ENCODE data around the gene SPATA33. TPM values are rescaled to one million over a fixed set of nuclear protein-coding genes. Genes with fewer than 3 reads are reported as not detected.

SPATA33 gene
- total and polyA plus RNA-seq, 10 of the 15 experiments (the other 5 are each of a cell fraction or from before 2014, with no cell fraction given), result 1.1 to 15.8 (median 7.6) TPM

DNA sequence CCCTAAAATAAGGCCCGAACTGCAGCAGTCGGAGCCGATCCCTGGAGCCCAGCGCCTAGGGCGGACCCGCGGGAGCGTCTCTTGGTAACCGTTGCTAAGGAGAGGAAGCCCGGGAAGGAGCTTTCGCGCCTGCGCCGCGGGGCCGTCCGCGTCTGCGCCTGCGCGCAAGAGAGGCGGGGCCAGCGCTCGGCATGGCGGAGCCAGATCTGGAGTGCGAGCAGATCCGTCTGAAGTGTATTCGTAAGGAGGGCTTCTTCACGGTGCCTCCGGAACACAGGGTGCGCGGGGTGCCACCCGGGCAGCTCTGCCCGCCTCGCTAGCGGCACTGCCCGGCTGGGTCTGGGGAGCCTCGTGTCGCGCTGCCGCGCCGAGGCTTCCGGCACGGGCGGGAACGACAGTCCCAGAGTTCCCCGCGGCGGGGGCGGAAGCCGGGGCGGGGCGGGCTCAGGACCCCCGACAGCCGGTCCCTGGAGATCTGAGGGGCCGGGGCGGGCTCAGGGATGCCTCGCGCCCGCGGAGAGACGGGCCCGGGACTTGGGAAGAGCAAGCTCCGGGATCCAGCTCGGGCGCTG is 29.0 kb downstream of the SPATA33 start, which contains the start of gene CDK10 (continued):
- TF ChIP-seq CEBPB (IDR thresholded peaks at IDR 0.05; ENCODE audit: borderline replicate concordance in 1 of 2, low read depth in 2 of 2, low read length in 2 of 2) (no peak), ZNF207 (IDR thresholded peaks at IDR 0.05; ENCODE audit: borderline replicate concordance) (peak; percentile 60; the same call in 1 of the 2 replicates), STAT1 (conservative IDR thresholded peaks at IDR 0.05) (0 out of 2 replicates have a peak, but pooled peaks have one; percentile 42), ATF2 (IDR thresholded peaks at IDR 0.05; ENCODE audit: low read length) (no peak), FOXK2 (IDR thresholded peaks at IDR 0.05) (no peak), RAD21 (IDR thresholded peaks at IDR 0.05; ENCODE audit: insufficient read depth, low read depth, low read length) (no peak), SRF (IDR thresholded peaks at IDR 0.05; ENCODE audit: low read depth in 2 of 2, low read length in 2 of 2) (no peak), CBFB (IDR thresholded peaks at IDR 0.05; ENCODE audit: low read depth) (0 out of 2 replicates have a peak, but pooled peaks have one; percentile 44), ZBTB33 (IDR thresholded peaks at IDR 0.05) (no peak), CHD1 (IDR thresholded peaks at IDR 0.05; ENCODE audit: low read depth, low read length) (no peak), BRCA1 (IDR thresholded peaks at IDR 0.05; ENCODE audit: low read depth, low read length) (no peak), JUND (IDR thresholded peaks at IDR 0.05; ENCODE audit: low read depth, low read length) (no peak), USF2 (IDR thresholded peaks at IDR 0.05; ENCODE audit: borderline replicate concordance, low read depth, low read length) (no peak)
- TF ChIP-seq, protein P1, sequence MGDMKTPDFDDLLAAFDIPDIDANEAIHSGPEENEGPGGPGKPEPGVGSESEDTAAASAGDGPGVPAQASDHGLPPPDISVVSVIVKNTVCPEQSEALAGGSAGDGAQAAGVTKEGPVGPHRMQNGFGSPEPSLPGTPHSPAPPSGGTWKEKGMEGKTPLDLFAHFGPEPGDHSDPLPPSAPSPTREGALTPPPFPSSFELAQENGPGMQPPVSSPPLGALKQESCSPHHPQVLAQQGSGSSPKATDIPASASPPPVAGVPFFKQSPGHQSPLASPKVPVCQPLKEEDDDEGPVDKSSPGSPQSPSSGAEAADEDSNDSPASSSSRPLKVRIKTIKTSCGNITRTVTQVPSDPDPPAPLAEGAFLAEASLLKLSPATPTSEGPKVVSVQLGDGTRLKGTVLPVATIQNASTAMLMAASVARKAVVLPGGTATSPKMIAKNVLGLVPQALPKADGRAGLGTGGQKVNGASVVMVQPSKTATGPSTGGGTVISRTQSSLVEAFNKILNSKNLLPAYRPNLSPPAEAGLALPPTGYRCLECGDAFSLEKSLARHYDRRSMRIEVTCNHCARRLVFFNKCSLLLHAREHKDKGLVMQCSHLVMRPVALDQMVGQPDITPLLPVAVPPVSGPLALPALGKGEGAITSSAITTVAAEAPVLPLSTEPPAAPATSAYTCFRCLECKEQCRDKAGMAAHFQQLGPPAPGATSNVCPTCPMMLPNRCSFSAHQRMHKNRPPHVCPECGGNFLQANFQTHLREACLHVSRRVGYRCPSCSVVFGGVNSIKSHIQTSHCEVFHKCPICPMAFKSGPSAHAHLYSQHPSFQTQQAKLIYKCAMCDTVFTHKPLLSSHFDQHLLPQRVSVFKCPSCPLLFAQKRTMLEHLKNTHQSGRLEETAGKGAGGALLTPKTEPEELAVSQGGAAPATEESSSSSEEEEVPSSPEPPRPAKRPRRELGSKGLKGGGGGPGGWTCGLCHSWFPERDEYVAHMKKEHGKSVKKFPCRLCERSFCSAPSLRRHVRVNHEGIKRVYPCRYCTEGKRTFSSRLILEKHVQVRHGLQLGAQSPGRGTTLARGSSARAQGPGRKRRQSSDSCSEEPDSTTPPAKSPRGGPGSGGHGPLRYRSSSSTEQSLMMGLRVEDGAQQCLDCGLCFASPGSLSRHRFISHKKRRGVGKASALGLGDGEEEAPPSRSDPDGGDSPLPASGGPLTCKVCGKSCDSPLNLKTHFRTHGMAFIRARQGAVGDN (IDR thresholded peaks at IDR 0.05), result peak; percentile 86
- TF ChIP-seq, protein P2, sequence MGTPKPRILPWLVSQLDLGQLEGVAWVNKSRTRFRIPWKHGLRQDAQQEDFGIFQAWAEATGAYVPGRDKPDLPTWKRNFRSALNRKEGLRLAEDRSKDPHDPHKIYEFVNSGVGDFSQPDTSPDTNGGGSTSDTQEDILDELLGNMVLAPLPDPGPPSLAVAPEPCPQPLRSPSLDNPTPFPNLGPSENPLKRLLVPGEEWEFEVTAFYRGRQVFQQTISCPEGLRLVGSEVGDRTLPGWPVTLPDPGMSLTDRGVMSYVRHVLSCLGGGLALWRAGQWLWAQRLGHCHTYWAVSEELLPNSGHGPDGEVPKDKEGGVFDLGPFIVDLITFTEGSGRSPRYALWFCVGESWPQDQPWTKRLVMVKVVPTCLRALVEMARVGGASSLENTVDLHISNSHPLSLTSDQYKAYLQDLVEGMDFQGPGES (IDR thresholded peaks at IDR 0.05), result no peak
- TF ChIP-seq, protein P3, sequence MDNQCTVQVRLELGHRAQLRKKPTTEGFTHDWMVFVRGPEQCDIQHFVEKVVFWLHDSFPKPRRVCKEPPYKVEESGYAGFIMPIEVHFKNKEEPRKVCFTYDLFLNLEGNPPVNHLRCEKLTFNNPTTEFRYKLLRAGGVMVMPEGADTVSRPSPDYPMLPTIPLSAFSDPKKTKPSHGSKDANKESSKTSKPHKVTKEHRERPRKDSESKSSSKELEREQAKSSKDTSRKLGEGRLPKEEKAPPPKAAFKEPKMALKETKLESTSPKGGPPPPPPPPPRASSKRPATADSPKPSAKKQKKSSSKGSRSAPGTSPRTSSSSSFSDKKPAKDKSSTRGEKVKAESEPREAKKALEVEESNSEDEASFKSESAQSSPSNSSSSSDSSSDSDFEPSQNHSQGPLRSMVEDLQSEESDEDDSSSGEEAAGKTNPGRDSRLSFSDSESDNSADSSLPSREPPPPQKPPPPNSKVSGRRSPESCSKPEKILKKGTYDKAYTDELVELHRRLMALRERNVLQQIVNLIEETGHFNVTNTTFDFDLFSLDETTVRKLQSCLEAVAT (IDR thresholded peaks at IDR 0.05), result no peak

All from GM12878 (cell line).